ENCODE measurements around the gene ETV3. TPM values are rescaled to one million over a fixed set of nuclear protein-coding genes. Genes with fewer than 3 reads are reported as not detected.
A peak's percentile ranks its signal among the peaks of the same experiment; 100 is the strongest.

Gene ETV3
- total and polyA plus RNA-seq, 3 experiments from 2014 or later = 10.0 to 26.4 (median 24.8) TPM

GRCh38 chr1:157144509-157144908 is 6.3 kb upstream of the ETV3 start:
- Histone ChIP-seq H3K9me3 (ENCODE audit: low read length) (no peaks in the 10 kb centered on the region), H3K4me1 (ENCODE audit: insufficient read depth, low read length) (no peaks in the 10 kb centered on the region), H3K27ac (ENCODE audit: low read depth, low read length) (no peak overlapping the region), H3K27me3 (ENCODE audit: insufficient read depth, low read length, poor library complexity, severe bottlenecking) (no peaks in the 10 kb centered on the region), H3K4me3 (ENCODE audit: low read length) (no peak overlapping the region), H3K36me3 (ENCODE audit: insufficient read depth, low read length) (no peaks in the 10 kb centered on the region)
- H3K4me3 Mint-ChIP-seq = no peak overlapping the region
- H3K36me3 Mint-ChIP-seq = no peaks in the 10 kb centered on the region
- no peaks in the 10 kb centered on the region for H3K9me3 Mint-ChIP-seq
- DNase-seq = no peak
- H3K27ac Mint-ChIP-seq = no peak overlapping the region
- peaks cover 0 to 2% of the 10 kb centered on the region in 2 donors for H3K27me3 Mint-ChIP-seq
- POLR2A ChIA-PET = interaction anchor here (0.5 kb wide), 1 partner anchor 47 kb away, joined by 4 read pairs; no protein-coding TSS in a partner anchor
- CTCF ChIA-PET = no interaction called here
- peaks cover under 1 to 8% (median 3%) of the 10 kb centered on the region in 3 donors for H3K4me1 Mint-ChIP-seq

DNA sequence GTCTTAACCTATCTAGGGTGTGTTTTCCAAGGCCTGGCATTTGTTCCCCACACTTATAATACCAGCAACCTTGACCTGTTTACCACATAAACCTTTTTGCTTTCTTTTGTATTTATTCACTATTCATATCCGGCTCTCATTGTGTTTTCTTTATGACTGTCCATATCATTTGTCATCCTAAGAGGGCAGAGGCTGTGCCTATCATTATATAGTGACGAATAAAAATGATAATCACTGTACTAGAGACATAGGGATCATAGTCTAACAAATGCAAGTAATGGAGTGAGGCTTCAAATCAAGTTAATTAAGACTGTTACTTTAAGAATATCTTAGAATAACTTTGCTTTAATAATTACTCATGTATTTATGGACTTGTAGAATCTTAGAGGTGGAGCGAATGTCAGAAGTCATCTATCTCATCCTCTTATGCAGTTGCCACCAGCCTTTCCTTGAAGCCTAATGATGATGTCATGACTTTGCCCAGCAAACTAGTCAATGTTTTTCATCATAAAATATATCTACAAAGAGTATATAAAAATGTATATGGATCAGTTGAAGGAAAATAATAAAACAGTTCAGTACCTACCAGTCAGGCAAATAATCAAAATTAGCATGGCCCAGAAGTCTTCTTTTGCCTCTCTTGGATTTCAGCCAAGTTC is 4.7 kb upstream of the ETV3 start:
- peaks cover 7% of the 10 kb centered on the region for H3K4me1 ChIP-seq (ENCODE audit: insufficient read depth, low read length)
- H3K27ac ChIP-seq (ENCODE audit: low read depth, low read length) = no peak overlapping the region
- H3K9me3 ChIP-seq (ENCODE audit: low read length) = no peaks in the 10 kb centered on the region
- no peaks in the 10 kb centered on the region for H3K27me3 ChIP-seq (ENCODE audit: insufficient read depth, low read length, poor library complexity, severe bottlenecking)
- H3K36me3 ChIP-seq (ENCODE audit: insufficient read depth, low read length) = no peaks in the 10 kb centered on the region
- DNase-seq = no peak
- H3K27me3 Mint-ChIP-seq = peaks cover 0 to 2% of the 10 kb centered on the region in 2 donors
- no peak overlapping the region for H3K4me3 ChIP-seq (ENCODE audit: low read length)
- H3K27ac Mint-ChIP-seq = peak overlapping the region in 4 of 8 donors; percentile 13 to 78 (median 30)
- peaks cover 9 to 16% (median 11%) of the 10 kb centered on the region in 3 donors for H3K4me1 Mint-ChIP-seq
- peak overlapping the region in 1 of 7 donors; percentile 38 for H3K4me3 Mint-ChIP-seq
- peaks cover 0 to 3% (median 0%) of the 10 kb centered on the region in 3 donors for H3K36me3 Mint-ChIP-seq
- POLR2A ChIA-PET = interaction anchor here (0.7 kb wide), 1 partner anchor 303 kb away, joined by 4 read pairs; no protein-coding TSS in a partner anchor
- CTCF ChIA-PET = interaction anchor here (1.4 kb wide), 1 partner anchor 12 kb away, joined by 3 read pairs; no protein-coding TSS in a partner anchor
- no peaks in the 10 kb centered on the region for H3K9me3 Mint-ChIP-seq

DNA sequence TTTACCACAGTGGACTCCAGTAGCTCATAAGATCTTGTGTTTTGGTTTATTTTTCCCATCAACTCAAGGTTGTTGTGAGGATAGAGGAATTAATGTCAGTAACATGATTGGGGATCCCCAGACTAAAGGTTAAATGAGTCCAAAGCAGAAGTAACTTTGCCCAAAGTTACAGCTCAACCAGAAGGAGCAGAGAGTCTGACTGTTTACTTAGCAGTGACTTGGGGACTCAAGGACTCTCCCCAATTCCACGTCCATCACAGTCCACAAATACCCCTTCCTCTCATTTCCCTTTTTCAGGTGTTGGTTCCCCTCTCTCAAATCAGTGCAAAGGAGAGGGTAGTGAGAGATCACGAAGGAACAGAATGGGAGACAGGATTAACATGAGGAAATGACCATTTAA is 4.0 kb upstream of the ETV3 start:
- H3K36me3 Mint-ChIP-seq = peaks cover 0 to 10% (median 0%) of the 10 kb centered on the region in 3 donors
- Histone ChIP-seq H3K27me3 (ENCODE audit: insufficient read depth, low read length, poor library complexity, severe bottlenecking) (no peaks in the 10 kb centered on the region), H3K4me1 (ENCODE audit: insufficient read depth, low read length) (peaks cover 11% of the 10 kb centered on the region), H3K4me3 (ENCODE audit: low read length) (no peak overlapping the region), H3K27ac (ENCODE audit: low read depth, low read length) (no peak overlapping the region), H3K9me3 (ENCODE audit: low read length) (no peaks in the 10 kb centered on the region), H3K36me3 (ENCODE audit: insufficient read depth, low read length) (no peaks in the 10 kb centered on the region)
- ChIA-PET CTCF (interaction anchor here (1.4 kb wide), 1 partner anchor 13 kb away, joined by 3 read pairs; no protein-coding TSS in a partner anchor), POLR2A (no interaction called here)
- H3K27me3 Mint-ChIP-seq = peaks cover 0 to 4% of the 10 kb centered on the region in 2 donors
- peaks cover 14 to 23% (median 17%) of the 10 kb centered on the region in 3 donors for H3K4me1 Mint-ChIP-seq
- H3K4me3 Mint-ChIP-seq = no peak overlapping the region
- no peak overlapping the region for H3K27ac Mint-ChIP-seq
- no peak for DNase-seq
- H3K9me3 Mint-ChIP-seq = no peaks in the 10 kb centered on the region

GRCh38 chr1:157141212-157141855 is 3.1 kb upstream of the ETV3 start:
- Histone ChIP-seq H3K27ac (ENCODE audit: low read depth, low read length) (no peak overlapping the region), H3K4me3 (ENCODE audit: low read length) (no peak overlapping the region), H3K27me3 (ENCODE audit: insufficient read depth, low read length, poor library complexity, severe bottlenecking) (no peaks in the 10 kb centered on the region), H3K9me3 (ENCODE audit: low read length) (no peaks in the 10 kb centered on the region), H3K36me3 (ENCODE audit: insufficient read depth, low read length) (no peaks in the 10 kb centered on the region), H3K4me1 (ENCODE audit: insufficient read depth, low read length) (peaks cover 20% of the 10 kb centered on the region)
- Mint-ChIP-seq H3K4me1 (peaks cover 23 to 32% (median 26%) of the 10 kb centered on the region in 3 donors), H3K36me3 (peaks cover 0 to 13% (median 0%) of the 10 kb centered on the region in 3 donors), H3K27ac (peak overlapping the region; percentile 47 to 100 (median 77)), H3K27me3 (peaks cover 0 to 4% of the 10 kb centered on the region in 2 donors), H3K4me3 (peak overlapping the region in 1 of 7 donors; percentile 85), H3K9me3 (no peaks in the 10 kb centered on the region)
- ChIA-PET CTCF (interaction anchor here (1.4 kb wide), 1 partner anchor 14 kb away, joined by 3 read pairs; no protein-coding TSS in a partner anchor), POLR2A (no interaction called here)
- DNase-seq = no peak

GRCh38 chr1:157140063-157140588 is 1.9 kb upstream of the ETV3 start:
- peaks cover 0 to 4% of the 10 kb centered on the region in 2 donors for H3K27me3 Mint-ChIP-seq
- Histone ChIP-seq H3K36me3 (ENCODE audit: insufficient read depth, low read length) (peaks cover 8% of the 10 kb centered on the region), H3K4me1 (ENCODE audit: insufficient read depth, low read length) (peaks cover 32% of the 10 kb centered on the region), H3K27ac (ENCODE audit: low read depth, low read length) (no peak overlapping the region), H3K4me3 (ENCODE audit: low read length) (no peak overlapping the region), H3K9me3 (ENCODE audit: low read length) (no peaks in the 10 kb centered on the region), H3K27me3 (ENCODE audit: insufficient read depth, low read length, poor library complexity, severe bottlenecking) (no peaks in the 10 kb centered on the region)
- peaks cover 4 to 24% (median 7%) of the 10 kb centered on the region in 3 donors for H3K36me3 Mint-ChIP-seq
- H3K4me3 Mint-ChIP-seq = peak overlapping the region in 2 of 7 donors; percentile 85 to 96
- H3K27ac Mint-ChIP-seq = peak overlapping the region; percentile 95 to 100 (median 99)
- no peak for DNase-seq
- ChIA-PET POLR2A (no interaction called here), CTCF (interaction anchor here (1.2 to 2.4 kb wide), 2 partner anchors 16 to 50 kb away, joined by 4 to 10 read pairs; no protein-coding TSS in a partner anchor)
- H3K4me1 Mint-ChIP-seq = peaks cover 35 to 44% (median 38%) of the 10 kb centered on the region in 3 donors
- no peaks in the 10 kb centered on the region for H3K9me3 Mint-ChIP-seq

- H3K4me3 Mint-ChIP-seq = peak overlapping the region; percentile 85 to 98 (median 95)
- peak overlapping the region; percentile 95 to 100 (median 99) for H3K27ac Mint-ChIP-seq
- H3K4me1 Mint-ChIP-seq = peaks cover 44 to 53% (median 47%) of the 10 kb centered on the region in 3 donors
- Histone ChIP-seq H3K4me3 (ENCODE audit: low read length) (peak overlapping the region; percentile 88), H3K9me3 (ENCODE audit: low read length) (no peaks in the 10 kb centered on the region), H3K27ac (ENCODE audit: low read depth, low read length) (peak overlapping the region; percentile 88), H3K4me1 (ENCODE audit: insufficient read depth, low read length) (peaks cover 41% of the 10 kb centered on the region), H3K36me3 (ENCODE audit: insufficient read depth, low read length) (peaks cover 17% of the 10 kb centered on the region), H3K27me3 (ENCODE audit: insufficient read depth, low read length, poor library complexity, severe bottlenecking) (no peaks in the 10 kb centered on the region)
- ChIA-PET POLR2A (interaction anchor here (1.3 kb wide), 1 partner anchor 14 kb away, joined by 3 read pairs; no protein-coding TSS in a partner anchor), CTCF (interaction anchor here (0.8 to 2.4 kb wide), 4 partner anchors 12 to 49 kb away, joined by 3 to 10 read pairs (median 6); no protein-coding TSS in a partner anchor)
- no peak for DNase-seq
- peaks cover 6 to 34% (median 9%) of the 10 kb centered on the region in 3 donors for H3K36me3 Mint-ChIP-seq
- peaks cover 0 to 4% of the 10 kb centered on the region in 2 donors for H3K27me3 Mint-ChIP-seq
- no peaks in the 10 kb centered on the region for H3K9me3 Mint-ChIP-seq
Measured at GRCh38 chr1:157139052-157139715, 989 bp upstream of the ETV3 start.

DNA sequence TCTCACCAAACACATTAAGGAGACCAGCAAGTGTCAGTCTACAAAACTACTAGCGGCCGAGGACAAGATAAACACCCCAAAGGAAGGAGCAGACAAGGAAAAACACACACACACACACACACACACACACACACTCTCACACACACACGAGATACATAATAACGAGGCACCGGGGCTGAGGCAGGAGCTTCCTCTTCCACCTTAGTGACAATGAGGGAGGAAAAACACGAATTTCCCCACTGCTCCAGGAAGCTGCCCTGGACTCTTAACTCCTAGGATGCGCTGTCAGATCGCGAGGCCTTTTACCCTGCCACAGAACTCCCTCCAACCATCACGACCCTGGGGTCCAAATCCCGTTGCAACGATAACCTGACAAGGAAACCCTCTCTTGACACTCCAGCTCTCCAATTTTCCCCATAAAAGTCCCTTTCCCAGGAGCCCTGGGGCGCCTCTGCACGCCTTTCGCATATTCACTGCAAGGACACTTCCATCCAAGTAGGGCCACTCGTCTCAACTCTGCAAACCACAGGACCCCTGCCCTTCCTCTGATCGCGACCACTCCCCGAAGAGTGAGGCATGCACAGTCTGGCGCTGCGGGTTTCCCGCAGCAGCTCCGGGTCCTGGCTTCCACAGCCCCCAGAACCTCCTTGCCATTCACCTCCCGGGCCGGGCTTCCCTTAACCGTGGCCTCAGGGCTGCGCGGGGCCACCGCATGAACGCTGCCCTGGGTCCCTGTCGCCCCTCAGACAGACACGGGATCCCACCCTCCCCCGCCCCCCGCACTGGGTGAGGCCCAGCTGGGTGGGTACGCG is 581 bp downstream of the ETV3 start:
- H3K36me3 Mint-ChIP-seq = peaks cover 6 to 49% (median 10%) of the 10 kb centered on the region in 3 donors
- H3K36me3 ChIP-seq (ENCODE audit: insufficient read depth, low read length) = peaks cover 17% of the 10 kb centered on the region
- DNase-seq = peak in 1 of 5 donors; percentile 25
- no peaks in the 10 kb centered on the region for H3K9me3 Mint-ChIP-seq
- POLR2A ChIA-PET = no interaction called here
- H3K27ac ChIP-seq (ENCODE audit: low read depth, low read length) = peak overlapping the region; percentile 88
- H3K4me3 Mint-ChIP-seq = peak overlapping the region; percentile 85 to 98 (median 96)
- H3K27me3 Mint-ChIP-seq = peaks cover 0 to 2% of the 10 kb centered on the region in 2 donors
- CTCF ChIA-PET = interaction anchor here (1.8 kb wide), 1 partner anchor 19 kb away, joined by 8 read pairs; no protein-coding TSS in a partner anchor
- peak overlapping the region; percentile 88 for H3K4me3 ChIP-seq (ENCODE audit: low read length)
- no peaks in the 10 kb centered on the region for H3K9me3 ChIP-seq (ENCODE audit: low read length)
- H3K27me3 ChIP-seq (ENCODE audit: insufficient read depth, low read length, poor library complexity, severe bottlenecking) = no peaks in the 10 kb centered on the region
- peaks cover 57% of the 10 kb centered on the region for H3K4me1 ChIP-seq (ENCODE audit: insufficient read depth, low read length)
- peak overlapping the region; percentile 91 to 99 (median 97) for H3K27ac Mint-ChIP-seq
- H3K4me1 Mint-ChIP-seq = peaks cover 60 to 69% (median 63%) of the 10 kb centered on the region in 3 donors
